T-helper 9 cell (primary cell): ENCODE results near the gene PFN1.
"Not testable (repeated sequence)": the region's sequence is repeated elsewhere in the genome, so short reads cannot be mapped to it uniquely, and the experiment has no call there.

Experiments used
- DNase-seq: peaks from one replicate; pipeline ENCODE4 v3.0.0-alpha.2; 2020

Gene PFN1

DNA sequence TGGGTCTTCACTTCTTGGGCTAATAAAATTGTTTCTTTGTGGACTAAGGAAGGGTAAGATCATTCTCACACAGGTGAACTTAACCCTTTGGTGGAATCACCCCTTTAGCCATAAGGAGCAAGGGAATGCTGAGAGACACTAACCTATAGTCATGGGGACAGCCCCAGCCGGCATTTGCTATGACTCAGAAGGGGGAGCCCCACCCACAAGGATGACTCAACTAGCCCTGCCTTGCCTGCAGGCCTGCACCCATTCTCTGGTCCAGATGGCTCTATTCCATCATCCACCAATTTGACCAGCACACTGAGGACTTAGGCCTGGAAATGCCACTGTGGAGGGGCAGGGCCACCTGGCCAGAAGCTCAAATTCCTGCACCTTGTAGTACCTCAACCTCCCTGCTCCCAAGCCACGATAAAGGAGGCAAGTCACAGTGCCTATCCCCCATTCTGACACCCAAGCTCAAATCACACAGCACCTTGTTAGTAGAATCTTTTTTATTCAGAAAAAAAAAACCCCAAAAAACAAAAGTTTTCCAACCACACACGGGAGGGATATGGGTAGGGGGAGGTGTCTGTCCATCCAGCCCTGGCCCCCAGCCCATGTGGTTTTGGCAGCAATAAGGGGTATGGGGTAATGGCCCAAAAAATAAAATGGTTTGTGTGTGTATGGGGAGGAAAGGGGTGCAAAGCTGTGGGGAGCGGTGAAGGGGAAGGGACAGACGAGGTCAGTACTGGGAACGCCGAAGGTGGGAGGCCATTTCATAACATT is 3.0 kb downstream of the PFN1 start:
- DNase-seq: peak; percentile 64

DNA sequence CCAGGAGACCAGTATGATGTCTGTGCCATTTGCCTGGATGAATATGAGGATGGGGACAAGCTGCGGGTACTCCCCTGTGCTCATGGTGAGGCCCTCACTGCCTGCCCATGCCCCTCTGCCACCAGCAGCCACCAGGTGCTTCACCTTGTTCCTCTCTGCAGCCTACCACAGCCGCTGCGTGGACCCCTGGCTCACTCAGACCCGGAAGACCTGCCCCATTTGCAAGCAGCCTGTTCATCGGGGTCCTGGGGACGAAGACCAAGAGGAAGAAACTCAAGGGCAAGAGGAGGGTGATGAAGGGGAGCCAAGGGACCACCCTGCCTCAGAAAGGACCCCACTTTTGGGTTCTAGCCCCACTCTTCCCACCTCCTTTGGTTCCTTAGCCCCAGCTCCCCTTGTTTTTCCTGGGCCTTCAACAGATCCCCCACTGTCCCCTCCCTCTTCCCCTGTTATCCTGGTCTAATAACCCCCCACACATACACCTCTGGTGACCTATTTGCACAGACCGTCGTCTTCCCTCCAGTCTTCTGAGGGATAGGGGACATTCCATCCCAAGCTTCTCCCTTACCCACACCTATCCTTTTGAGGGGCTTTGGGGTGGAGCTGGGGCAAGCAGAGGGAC is 3.7 kb downstream of the PFN1 start:
- DNase-seq: no peak

DNA sequence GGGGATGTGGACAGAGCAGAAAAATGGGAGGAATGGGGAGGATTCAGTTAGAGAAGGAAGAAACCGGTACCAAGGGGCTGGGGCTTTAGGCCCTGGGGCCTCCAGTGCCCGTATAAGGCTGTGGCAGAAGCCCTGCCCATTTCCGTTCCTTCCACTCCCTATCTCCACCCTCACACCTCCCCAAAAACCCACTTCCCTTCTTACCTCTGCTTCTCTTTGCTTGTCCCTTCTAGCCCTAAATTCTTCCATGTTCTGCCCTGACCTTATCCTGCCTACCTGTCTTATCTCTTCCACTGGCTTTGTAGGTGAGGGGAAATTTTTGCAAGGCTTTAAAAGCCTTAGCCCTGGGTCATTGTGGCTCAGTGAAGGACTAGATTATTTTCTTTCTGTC is 4.2 kb downstream of the PFN1 start:
- DNase-seq: peak; percentile 31

DNA sequence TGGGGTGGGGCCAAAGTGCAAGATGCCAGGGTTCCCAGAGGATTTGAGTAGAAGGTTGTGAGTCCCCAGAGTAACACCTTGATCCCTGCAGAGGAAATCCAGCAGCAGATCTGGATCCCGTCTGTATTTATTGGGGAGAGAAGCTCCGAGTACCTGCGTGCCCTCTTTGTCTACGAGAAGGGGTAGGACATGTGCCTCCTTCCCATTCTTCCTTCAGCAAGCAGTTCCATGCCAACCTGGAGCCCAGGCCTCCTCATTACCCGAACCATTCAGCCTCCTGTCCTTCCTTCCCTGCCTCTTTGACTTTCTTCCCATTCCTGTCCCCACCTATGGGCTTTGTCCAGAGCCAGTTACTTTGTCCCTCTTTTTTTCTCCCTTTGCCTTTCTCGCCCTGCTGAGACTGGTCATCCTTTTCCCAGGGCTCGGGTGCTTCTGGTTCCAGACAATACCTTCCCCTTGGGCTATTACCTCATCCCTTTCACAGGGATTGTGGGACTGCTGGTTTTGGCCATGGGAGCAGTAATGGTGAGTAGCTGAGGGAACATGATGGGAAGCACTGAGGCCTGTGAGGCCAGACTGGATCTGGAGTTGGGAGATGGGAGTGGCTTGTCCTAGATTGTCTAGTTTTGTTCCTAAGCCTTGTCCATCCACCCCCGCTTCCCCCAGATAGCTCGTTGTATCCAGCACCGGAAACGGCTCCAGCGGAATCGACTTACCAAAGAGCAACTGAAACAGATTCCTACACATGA is 5.4 kb downstream of the PFN1 start:
- no peak for DNase-seq

DNA sequence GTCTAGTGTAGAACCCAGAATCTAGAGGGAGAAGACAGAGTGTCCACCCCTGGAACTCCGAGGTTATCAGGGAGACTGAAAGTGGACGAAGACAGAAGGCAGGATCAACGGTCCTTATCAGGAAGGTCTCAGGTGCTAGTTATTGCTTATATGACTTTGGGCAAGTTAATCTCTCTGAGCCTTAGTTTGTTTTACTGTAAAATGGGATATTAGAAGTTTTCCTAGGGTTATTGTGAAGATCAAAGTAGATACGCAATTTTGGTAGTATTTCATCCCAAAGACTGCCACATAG is 7.1 kb downstream of the PFN1 start:
- no peak for DNase-seq

DNA sequence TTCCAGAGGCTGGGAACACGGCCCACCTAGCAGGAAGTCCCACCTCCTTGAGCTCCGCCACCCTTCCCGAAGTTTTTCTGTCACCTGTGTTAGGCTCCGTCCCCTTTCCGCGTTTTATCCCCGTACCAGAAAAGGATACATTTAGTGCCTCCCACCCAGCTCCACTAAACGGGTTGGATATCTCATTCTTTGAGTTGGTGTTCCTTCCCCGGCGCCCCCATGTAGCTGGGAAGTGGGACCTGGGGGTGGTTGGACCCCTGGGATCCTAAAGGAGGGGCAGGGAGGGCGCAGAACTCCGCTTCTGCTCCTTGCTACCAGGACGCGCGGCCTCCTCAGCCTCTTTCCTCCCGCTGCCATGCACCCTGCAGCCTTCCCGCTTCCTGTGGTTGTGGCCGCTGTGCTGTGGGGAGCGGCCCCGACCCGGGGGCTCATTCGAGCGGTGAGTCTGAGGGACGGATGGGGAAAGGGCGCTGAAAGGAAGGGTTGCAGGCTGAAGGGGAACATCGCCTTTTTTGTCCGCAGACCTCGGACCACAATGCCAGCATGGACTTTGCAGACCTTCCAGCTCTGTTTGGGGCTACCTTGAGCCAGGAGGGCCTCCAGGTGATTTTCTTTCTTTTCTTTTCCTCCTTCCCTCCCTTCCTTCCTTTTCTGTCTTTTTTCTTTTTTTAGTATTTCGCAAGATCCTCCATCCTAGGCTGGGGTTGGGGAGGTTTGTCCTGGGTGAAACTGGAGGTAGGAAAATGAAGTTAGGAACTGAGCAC is 7.6 kb downstream of the PFN1 start:
- DNase-seq: peak; percentile 36

DNA sequence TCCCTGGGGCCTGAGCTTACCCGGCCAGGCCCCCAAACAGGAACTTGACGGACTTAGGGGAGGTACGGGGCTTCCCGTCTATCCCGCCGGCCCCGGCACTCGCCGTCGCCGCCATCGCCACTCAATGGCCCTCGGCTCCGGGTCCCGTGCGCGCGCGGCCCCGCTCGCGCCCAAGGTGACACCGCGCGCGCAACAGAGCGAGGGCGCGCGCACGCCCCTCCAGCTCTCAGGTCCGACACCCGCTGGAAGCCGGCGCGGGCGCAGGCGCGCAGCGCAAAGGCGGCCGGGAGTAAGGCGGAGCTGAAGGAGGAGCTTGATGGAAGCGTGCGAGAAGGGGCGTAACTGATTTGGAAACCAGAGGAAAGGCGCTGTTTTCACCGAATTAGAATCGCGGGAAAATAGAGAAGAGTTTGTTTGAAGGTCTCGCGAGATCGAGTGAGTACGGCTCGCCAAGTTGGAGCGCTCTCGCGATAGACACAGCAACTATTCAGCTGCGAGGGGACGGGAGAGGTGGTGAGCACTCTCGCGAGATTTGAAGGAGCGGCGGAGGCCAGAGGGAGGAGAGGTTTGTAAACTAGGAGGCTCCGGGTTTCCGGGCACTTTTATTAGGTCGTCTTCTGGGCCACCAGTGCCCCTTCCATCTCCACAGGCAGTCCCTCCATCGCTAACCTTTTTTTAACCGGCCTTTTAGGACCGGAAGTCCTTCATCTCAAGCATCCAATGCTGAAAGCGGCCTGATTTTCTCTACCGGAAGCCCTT is 8.4 kb downstream of the PFN1 start, which contains the start of the genes RNF167 and SLC25A11:
TSS of gene RNF167 (plus strand) at position 473 of the 759 bp plus-strand sequence. CDS start 642 bp downstream, outside the sequence.
TSS of gene SLC25A11 (minus strand) at position 251 of the 759 bp plus-strand sequence. CDS start at position 115, 136 bp downstream.
- DNase-seq: peak; percentile 87

DNA sequence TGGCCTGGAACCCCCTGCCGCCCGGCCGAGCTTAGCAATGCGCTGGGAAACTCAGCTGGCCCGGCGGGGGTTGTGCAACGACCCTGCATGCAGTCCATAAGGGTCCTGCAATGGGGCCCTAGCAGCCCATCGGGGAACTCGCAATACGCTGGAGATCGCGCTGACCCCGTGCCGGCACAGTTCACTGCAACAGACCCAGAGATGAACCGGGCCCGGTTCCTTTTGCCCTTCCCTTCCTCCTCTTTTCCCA is 8.9 kb downstream of the PFN1 start:
- no peak for DNase-seq

DNA sequence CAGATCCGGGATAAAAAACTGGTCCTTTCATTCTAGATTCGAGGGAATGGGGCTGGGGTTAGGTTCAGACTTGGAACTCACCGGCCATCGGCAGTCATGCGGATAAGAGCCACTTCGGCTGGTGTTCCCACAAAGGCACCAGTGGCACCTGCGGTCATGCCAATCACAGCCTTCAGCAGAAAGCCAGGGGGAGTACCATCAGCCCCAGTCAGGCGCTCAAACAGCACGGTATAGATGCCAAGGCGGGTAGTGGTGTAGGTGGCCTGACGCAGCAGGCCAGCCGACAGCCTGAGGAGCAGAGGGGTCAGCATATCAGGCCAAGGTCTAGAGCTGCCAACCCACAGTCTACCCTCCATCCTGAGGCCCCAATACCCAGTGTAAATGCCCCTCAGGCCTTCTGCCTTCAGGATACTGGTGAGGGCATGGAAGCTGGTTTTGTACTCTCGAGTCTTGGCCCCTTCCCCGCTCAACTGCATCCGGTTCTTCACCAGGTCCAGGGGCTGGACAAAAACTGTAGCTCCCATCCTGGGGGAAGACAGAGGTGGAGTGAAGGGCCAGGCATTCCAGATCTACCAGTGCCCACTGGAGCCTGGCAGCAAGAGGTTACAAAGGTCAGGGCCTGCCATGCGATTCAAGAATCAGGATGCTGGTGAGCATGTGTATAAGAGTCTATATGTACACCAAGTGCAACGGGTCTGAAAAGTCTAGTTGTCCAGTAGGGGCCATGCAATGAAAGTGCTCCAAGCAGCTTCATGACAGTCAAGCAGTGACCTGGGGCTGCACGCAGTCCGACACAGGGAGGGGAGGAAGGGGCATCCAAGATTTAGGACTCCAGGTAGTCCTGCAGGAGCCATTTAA is 9.4 kb downstream of the PFN1 start:
- no peak for DNase-seq

DNA sequence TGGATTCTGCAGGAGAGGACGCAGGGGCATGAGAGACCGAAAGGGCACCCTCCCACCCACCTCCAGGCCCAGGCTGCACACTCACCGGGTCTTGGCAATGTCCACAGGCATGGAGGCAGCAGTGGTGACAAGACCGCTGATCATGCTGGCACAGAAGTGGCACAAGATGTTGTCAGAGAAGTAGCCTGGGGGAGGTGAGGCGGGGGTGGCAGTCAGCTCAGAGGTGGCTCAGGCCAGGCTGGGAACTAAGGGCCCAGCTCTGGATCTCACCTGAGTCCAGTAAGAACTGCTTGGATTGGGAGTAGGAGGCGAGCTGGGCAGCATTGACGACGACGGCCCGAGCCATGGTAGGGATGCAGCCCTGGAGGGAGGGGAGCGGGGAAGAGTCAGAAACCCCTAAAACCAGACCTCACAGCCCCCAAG is 10.2 kb downstream of the PFN1 start:
- no peak for DNase-seq

DNA sequence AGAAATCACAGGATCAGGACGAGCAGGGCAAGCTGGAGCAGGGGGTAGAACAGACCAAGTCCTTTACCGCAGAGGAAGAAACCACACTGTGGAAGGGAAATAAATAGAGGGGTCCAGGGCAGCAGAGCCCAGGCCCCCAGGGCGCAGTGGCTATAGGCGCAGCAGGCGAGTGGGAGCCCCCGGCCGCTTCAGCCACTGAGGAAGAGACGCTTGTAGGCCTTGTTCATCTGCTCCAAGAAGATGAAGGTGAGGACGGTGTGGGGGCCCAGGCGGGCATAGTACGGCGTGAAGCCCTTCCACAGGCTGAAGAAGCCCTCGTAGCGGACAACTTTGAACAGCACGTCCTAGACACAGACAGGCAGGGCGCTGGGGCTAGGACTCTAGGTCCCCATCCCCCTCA is 10.8 kb downstream of the PFN1 start:
- no peak for DNase-seq

DNA sequence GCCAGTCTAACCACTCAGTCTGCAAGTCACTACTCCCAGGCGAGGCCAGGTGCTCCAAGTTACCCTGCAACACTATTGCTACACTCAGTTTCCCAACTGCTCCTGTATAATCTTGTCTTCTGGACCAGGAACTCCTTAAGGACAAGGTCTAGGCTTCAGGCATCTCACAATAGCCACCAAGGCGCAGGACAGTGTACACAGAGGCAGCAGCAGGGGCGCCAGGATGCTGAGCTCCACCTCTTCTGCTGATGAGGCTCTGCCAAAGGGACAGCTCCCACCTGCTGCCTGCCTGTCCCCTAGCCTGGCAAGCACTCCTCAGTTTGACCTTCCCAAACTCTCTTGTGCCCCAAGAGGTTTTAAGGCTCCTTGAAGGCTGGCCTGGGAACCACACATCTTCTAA is 11.9 kb downstream of the PFN1 start:
- DNase-seq: no peak

DNA sequence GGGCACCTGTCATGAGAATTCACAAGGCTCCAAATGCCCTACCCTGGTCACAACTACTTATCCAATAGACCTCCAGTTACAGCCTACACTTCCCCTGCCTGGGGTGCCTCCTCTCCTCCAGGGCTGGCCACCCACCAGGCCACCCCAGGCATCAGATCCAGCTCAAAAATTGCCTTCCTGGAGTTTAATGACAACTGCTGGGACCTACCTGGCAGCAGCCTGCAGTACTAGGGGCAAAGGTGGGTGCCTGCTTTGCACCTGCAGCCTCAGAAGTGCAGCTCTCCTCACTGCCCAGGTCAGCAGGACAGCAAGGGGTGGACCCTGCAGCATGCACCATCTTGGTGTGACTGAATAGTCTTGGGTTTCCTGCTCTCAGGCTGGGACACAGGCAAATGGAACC is 12.7 kb downstream of the PFN1 start:
- no peak for DNase-seq

DNA sequence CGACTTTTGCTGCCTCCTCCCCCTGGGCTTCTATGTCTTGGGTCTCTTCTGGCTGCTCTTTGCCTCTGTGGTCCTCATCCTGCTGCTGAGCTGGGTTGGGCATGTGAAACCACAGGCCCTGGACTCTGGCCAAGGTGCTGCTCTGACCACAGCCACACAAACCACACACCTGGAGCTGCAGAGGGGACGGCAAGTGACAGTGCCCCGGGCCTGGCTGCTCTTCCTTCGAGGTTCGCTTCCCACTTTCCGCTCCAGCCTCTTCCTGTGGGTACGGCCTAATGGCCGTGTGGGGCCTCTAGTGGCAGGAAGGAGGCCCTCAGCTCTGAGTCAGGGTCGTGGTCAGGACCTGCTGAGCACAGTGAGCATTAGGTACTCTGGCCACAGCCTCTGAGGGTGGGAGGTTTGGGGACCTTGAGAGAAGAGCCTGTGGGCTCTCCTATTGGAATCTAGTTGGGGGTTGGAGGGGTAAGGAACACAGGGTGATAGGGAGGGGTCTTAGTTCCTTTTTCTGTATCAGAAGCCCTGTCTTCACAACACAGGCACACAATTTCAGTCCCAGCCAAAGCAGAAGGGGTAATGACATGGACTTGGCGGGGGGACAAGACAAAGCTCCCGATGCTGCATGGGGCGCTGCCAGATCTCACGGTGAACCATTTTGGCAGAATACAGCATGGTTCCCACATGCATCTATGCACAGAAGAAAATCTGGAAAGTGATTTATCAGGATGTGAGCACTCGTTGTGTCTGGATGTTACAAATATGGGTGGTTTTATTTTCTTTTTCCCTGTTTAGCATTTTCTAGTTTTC is 14.0 kb downstream of the PFN1 start:
- DNase-seq: no peak

DNA sequence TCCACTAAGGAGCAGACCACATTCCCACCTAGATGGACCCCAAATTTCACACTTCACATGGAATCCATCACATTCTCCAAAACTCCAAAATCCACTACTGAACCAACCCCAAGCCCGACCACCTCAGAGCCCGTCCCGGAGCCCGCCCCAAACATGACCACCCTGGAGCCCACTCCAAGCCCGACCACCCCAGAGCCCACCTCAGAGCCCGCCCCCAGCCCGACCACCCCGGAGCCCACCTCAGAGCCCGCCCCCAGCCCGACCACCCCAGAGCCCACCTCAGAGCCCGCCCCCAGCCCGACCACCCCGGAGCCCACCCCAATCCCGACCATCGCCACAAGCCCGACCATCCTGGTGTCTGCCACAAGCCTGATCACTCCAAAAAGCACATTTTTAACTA is 14.7 kb downstream of the PFN1 start:
- DNase-seq: no peak

DNA sequence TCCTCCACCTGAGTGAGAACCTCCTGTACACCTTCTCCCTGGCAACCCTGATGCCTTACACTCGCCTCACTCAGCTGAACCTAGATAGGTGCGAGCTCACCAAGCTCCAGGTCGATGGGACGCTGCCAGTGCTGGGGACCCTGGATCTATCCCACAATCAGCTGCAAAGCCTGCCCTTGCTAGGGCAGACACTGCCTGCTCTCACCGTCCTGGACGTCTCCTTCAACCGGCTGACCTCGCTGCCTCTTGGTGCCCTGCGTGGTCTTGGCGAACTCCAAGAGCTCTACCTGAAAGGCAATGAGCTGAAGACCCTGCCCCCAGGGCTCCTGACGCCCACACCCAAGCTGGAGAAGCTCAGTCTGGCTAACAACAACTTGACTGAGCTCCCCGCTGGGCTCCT is 15.6 kb downstream of the PFN1 start:
- no peak for DNase-seq

DNA sequence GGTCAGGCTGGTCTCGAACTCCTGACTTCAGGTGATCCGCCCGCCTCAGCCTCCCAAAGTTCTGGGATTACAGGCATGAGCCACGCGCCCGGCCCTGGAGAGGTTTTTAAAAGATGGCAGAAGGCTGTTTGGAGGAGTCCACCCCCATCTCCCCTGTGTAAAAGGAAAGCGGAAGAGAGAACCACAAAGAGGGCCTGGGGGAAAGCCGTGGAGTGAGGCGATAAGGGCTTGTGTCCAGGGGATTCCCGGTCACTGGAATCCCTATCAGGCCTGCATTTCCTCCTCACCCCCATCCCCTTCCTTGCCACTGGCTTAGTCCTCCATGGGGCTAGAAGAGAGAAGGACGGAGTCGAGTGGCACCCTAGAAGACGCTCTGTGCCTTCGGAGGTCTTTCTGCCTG is 16.4 kb downstream of the PFN1 start, which contains the start of gene GP1BA:
TSS of gene GP1BA (plus strand) at position 315 of the 400 bp plus-strand sequence. CDS start 328 bp downstream, outside the sequence.
- no peak for DNase-seq

DNA sequence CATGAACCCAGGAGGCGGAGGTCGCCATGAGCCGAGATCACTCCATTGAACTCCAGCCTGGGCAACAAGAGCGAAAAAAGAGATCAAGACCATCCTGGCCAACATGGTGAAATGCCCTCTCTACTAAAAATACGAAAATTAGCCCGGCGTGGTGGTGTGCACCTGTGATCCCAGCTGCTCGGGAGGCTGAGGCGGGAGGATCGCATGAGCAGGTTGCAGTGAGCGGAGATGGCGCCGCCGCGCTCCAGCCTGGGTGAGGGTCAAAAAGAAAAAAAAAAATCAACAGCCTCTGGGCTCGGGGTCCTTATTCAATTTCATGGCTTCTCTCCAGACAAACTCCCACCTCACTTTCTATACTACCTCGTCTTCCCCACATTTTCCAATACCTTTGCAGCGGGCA is 19.4 kb downstream of the PFN1 start:
- no peak for DNase-seq

DNA sequence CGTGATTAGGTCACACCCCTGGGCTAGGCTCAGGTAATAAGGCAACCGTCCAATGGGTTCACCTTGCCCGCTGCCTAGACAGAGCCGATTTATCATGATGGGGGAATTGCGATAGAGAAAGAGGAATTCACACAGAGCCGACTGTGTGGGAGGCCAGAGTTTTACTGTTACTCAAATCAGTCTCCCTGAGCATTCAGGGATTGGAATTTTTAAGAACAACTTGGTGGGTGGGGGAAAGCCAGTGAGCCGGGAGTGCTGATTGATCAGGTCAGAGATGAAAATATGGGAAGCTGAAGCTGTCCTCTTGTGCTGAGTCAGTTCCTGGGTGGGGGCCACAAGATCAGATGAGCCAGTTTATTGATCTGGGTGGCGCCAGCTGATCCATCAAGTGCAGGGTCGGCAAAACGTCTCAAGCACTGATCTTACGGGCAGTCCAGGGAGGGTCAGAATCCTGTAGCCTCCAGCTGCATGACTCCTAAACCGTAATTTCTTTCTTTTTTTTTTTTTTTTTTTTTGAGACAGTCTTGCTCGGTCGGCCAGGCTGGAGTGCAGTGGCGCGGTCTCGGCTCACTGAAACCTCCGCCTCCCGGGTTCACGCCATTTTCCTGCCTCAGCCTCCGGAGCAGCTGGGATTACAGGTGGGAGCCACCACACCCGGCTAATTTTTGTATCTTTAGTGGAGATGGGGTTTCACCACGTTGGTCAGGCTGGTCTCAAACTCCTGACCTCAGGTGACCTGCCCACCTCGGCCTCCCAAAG is 21.6 kb downstream of the PFN1 start:
- DNase-seq: not testable (repeated sequence)

DNA sequence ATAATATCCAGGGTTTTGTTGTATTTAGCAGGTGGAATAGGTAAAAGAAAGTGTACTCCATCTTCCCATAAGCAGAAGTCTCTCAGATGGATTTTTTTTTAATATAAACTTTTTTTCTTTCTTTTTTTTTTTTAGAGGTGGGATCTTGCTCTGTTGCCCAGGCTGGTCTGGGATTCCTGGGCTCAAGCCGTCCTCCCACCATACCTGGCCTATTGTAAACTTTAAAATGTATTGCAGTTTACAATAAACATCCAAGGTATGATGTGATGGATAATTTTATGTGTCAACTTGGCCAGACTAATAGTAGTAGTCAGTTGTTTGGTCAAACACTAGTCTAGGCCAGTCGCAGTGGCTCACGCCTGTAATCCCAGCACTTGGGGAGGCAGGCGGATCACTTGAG is 27.0 kb downstream of the PFN1 start:
- DNase-seq: no peak
